Effector memory CD4-positive, alpha-beta T cell (primary cell): ENCODE results near the gene LRMDA.

Experiments
- DNase-seq, 3 donors: peaks; one replicate each; pipeline ENCODE4 v3.0.0-alpha.2; 2020
- H3K27ac ChIP-seq: 2 replicates; pipeline ENCODE4 v1.7.0; 2013; ENCODE audit warnings: mild to moderate bottlenecking, low read length, moderate library complexity; ENCODE audit not compliant: insufficient read depth, poor library complexity, severe bottlenecking
- H3K27me3 ChIP-seq: replicated peaks from 2 replicates; pipeline ENCODE4 v1.7.0; 2013; ENCODE audit warnings: mild to moderate bottlenecking, low read length; ENCODE audit not compliant: insufficient read depth, control insufficient read depth, poor library complexity, severe bottlenecking
- H3K36me3 ChIP-seq: 2 replicates; pipeline ENCODE4 v1.7.0; 2013; ENCODE audit warnings: mild to moderate bottlenecking, low read length, moderate library complexity; ENCODE audit not compliant: control insufficient read depth, insufficient read depth
- H3K4me1 ChIP-seq: 2 replicates; pipeline ENCODE4 v1.7.0; 2013; ENCODE audit warnings: low read length, mild to moderate bottlenecking; ENCODE audit not compliant: control insufficient read depth, insufficient read depth, poor library complexity, severe bottlenecking
- H3K4me3 ChIP-seq: 2 replicates; pipeline ENCODE4 v1.7.0; 2013; ENCODE audit warnings: low read length, low read depth, mild to moderate bottlenecking; ENCODE audit not compliant: insufficient read depth, poor library complexity, severe bottlenecking
- H3K9me3 ChIP-seq: 2 replicates; pipeline ENCODE4 v1.7.0; 2013; ENCODE audit warnings: mild to moderate bottlenecking, low read length, moderate library complexity; ENCODE audit not compliant: control insufficient read depth

The LRMDA gene

DNA sequence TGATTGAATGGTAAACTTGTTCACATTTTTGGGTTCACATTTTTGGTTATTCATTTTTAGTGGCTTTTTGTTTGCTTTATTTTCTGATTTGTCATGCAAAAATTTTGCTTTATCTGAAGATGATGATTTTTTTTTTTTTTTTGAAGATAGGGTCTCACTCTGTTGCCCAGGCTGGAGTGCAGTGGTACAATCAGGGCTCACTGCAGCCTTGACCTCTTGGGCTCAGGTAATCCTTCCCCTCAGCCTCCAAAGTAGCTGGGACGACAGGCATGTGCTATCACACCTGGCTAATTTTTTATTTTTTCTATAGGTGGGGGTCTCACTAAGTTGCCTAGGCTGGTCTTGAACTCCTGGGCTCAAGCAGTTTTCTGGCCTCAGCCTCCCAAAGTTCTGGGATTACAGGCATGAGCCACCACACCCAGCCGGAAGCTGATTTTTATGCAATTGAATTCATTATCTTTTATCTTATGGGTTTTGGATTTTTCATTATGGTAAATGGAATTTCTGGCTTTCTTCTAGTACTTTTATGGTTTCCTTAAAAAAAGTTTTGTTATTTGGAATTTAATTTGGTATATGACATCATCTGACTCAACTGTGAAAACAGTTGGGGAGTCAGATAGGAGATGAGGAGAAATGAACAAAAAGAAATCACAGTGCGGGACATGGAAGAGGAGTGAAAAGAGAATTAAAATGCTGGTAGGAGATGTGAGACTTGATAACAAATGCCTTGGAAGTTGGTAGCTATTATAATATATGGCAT is 158.7 kb downstream of the LRMDA start:
- Histone ChIP-seq H3K4me1 (no peaks in the 10 kb centered on the region), H3K36me3 (no peaks in the 10 kb centered on the region), H3K4me3 (no peak overlapping the region), H3K9me3 (no peaks in the 10 kb centered on the region), H3K27ac (no peak overlapping the region), H3K27me3 (no peaks in the 10 kb centered on the region)
- no peak for DNase-seq

DNA sequence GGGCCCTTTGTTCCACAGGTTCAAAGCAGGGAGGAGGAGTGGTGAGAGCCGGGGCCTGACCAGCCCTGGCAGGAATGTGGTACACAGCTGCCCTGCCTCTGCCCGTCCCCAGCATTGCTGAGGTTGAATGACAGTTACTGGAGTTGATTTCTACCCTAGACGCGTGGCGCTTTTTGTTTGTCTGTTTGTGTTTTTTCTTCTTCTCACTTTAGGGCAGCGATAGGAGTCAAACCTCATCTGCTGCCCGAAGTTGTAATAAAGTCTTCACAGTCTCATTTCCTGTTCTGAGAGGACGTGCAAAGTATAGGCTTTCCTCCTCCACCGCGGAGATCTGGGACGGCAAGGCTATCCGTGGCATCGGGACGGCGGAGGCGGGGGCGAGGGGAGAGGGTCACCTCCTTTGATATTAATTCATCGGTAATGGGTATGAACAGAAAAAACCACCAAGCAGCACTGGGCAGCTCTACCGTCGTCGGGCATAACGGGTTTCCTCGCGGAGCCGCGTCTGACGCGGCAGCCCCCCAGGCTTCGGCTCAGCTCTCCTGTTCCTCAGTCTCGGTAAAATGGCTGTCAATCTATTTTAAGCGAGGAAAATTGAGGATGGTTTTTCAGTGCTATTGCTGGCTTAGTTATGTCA is 160.8 kb downstream of the LRMDA start:
- no peak for DNase-seq
- H3K27me3 ChIP-seq: no peaks in the 10 kb centered on the region
- H3K4me3 ChIP-seq: no peak overlapping the region
- H3K9me3 ChIP-seq: no peaks in the 10 kb centered on the region
- no peaks in the 10 kb centered on the region for H3K4me1 ChIP-seq
- no peaks in the 10 kb centered on the region for H3K36me3 ChIP-seq
- no peak overlapping the region for H3K27ac ChIP-seq

DNA sequence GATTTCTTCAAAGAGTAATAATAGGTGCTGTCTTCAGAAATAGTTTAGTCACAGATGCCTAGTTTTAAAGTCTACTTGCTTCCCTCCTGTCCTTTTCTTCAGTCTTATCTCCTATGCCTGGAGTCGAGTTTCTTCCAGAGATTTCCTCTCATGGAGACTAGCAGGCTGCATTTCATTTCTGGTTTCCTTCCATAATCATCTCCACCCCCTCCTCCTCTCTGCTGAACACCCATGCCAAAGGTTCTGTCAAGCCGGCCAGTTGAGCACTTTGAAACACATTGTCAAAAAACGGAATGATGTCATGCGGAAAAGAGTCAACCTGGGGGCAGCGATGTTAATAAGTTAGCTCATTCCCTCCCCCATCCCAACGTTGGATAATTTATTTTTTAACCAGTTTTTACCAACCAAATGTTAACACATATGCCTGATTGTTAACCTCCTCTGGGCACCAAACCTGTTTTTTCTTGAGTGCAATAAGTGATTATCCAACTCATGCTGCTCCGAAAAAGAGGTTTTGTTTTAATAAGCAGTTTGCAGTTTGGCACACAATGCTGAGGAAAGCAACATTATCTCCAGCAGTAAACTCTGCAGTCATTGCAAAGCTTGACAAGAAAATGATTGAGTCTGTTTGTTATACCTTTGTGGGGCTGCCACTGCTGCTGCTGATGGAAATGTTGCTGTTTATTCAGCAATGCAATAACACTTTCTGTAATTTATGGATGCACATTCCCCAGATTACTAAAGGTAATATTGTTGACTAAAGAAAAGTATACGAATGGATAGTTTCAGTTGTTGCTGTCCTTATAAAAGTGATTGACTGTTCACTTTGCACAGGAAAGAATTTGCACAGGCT is 161.6 kb downstream of the LRMDA start:
- Histone ChIP-seq H3K4me1 (no peaks in the 10 kb centered on the region), H3K36me3 (no peaks in the 10 kb centered on the region), H3K4me3 (no peak overlapping the region), H3K27me3 (no peaks in the 10 kb centered on the region), H3K9me3 (no peaks in the 10 kb centered on the region), H3K27ac (no peak overlapping the region)
- DNase-seq: no peak

DNA sequence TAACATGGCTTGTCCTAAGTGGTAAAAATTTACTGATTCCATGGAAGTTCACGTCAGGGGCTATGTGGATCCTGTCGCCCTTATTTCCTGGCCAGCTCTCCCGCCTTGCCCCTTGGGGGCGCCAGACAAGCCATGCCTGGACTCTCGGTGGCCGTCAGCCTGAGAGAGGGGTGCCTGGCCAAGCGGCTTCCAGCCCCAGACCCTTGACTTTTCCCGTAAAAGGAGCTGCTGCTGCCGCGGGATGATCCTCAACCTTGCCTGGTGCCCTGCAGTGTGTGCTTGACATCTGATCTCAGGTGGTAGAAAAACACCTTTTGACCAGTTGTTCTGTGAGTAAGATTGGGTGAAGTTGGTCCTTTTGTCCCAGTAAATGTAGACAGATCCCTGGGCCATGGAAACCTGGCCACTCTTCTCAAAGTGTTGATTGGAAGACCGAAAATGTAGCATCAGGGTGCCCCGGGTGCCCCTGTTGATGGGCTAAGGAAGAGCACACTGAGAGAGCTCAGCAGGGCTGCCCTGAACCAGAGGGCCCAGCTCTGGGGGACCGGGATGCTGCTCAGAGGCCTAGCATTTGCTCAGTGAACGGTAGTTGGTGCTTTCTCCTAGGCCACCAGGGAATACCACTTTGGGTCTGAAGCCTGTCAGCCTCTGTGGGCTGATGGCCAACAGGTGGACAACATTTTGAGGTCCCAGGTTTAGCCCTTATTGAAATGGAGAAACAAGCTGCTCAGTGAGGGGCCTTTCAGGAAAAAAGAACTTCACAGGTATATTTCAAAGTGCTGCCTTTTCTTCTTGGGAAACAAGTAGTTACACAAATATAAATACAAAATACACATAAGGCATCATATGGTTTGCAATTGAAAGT is 162.5 kb downstream of the LRMDA start:
- H3K27ac ChIP-seq: no peak overlapping the region
- H3K27me3 ChIP-seq: no peaks in the 10 kb centered on the region
- no peak overlapping the region for H3K4me3 ChIP-seq
- no peaks in the 10 kb centered on the region for H3K36me3 ChIP-seq
- no peaks in the 10 kb centered on the region for H3K9me3 ChIP-seq
- H3K4me1 ChIP-seq: no peaks in the 10 kb centered on the region
- no peak for DNase-seq

DNA sequence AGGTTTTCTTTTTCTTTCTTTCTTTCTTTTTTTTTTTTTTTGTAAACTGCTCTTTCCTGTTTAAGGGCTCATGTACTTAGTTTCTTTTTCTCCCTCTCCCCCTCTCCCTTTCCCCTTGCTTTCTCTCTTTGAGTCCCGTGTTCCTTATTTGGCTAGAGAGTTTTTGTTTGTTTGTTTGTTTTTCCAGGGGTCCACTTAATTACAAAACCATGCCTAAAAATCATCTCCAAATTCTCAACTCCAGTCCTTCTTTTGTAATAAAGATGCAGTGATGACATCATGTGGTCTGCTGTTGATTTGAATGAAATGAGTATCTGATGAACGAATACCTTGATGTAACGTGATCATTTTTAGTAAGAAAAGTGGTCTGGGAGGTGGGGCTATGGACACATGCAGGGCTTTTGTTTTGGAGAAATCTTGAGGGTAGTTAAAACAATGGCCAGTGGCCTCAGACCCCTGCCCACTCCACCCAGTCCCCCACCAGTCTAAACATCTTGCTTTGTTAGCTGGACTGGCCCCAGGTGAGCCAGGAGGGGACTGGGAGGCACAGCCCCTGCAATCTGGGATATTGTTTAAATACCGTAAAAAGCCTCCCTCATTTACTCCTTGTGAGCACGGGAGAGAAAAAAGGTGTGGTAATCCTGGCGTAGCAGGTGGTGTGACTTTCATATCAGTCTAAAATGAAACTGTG is 165.7 kb downstream of the LRMDA start:
- H3K36me3 ChIP-seq: no peaks in the 10 kb centered on the region

DNA sequence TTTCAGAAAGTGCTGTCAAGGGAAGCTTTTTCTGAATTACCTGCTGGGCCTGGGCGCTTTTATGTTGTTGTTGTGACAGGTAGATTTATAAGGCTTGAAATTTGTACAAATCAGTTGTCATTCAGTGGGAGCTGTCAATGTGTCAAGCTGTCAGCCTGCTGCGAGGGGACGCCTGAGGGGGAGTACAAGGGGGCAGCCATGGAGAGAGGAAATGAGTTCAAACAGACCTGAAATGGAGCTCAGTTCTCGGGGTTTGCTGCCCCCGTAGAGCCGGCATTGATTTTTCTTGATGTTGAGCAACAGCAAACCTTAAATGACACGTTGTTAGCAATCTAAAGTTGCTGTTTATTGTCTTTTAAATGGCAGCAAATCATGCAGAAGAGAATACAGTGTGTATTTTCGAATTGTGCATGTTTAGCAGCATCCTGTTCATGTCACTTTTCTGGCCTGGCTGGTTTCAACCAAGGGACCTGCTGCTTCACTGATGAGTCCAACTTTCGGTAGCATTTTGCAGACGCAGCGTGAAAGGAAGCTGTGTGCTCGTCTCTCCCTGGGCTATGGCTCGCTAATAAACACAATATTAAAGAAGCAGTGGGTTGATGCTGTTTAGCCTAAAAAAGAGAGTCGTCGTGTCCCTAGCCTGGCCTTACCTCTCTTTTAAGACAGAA is 166.5 kb downstream of the LRMDA start:
- DNase-seq: no peak
- H3K9me3 ChIP-seq: no peaks in the 10 kb centered on the region
- no peaks in the 10 kb centered on the region for H3K36me3 ChIP-seq
- H3K27ac ChIP-seq: no peak overlapping the region
- H3K4me1 ChIP-seq: no peaks in the 10 kb centered on the region
- no peak overlapping the region for H3K4me3 ChIP-seq
- H3K27me3 ChIP-seq: no peaks in the 10 kb centered on the region

More for the DNA sequence above, 165.7 kb downstream of the LRMDA start:
- Histone ChIP-seq H3K9me3 (no peaks in the 10 kb centered on the region), H3K27me3 (no peaks in the 10 kb centered on the region), H3K4me3 (no peak overlapping the region), H3K4me1 (no peaks in the 10 kb centered on the region), H3K27ac (no peak overlapping the region)
- no peak for DNase-seq

DNA sequence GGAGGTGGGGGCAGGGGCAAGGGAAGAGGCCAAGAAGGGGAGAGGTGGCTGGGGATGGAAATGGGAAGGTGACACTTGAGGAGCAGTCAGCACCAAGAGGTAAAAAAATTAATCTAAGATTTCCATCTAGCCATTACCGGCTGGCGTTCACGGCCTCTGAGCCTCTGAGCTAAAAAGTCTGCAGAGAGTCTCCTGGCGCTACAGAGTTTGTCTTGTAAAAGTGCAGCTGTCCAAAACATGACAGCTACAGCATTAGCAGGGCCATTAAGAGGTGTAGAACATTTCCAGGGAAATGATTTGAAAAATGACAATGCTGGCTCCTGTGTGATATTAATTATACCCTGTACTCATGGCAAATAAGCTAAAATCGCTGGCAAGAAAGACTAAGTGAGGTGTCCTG is 167.6 kb downstream of the LRMDA start:
- Histone ChIP-seq H3K36me3 (no peaks in the 10 kb centered on the region), H3K27ac (no peak overlapping the region), H3K4me1 (no peaks in the 10 kb centered on the region), H3K4me3 (no peak overlapping the region), H3K9me3 (no peaks in the 10 kb centered on the region), H3K27me3 (no peaks in the 10 kb centered on the region)
- DNase-seq: no peak

DNA sequence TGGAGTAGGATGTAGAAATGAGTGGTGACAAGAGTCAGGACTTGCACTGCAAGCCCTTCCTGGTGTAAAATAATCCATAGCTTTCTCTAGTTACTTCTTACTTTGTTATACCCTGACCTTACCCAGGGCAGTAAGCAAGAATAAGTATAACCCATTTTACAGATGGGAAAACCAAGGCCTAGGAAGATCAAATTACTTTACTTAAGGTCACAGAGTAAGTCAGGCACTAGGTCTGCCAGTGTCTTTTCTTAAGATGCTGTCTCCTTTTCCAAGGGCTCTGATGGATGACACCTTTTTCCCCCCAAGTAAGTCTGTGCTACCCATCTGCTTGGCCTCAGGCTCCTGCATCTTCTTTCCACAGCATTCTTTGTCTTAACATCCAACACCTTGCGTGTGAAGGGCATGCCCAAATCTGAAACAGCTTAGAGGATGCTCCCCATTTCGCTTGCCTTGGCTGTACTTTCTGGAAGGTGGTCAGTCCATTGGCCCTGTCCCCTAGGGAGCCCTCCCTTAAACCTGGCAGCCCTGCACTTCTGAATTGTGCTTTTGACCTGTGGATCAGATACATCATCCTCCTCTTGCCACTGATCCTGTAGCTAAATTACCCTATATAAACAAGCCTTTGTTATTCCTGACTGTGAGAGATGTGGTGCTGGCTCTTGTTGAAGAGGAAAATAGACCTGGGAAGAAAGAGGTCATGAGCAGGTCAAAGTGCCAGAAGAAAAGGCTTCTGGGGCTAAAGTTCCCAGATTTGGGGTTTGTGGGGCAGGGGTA is 168.6 kb downstream of the LRMDA start:
- no peak overlapping the region for H3K4me3 ChIP-seq
- H3K4me1 ChIP-seq: no peaks in the 10 kb centered on the region
- no peak overlapping the region for H3K27ac ChIP-seq
- H3K9me3 ChIP-seq: no peaks in the 10 kb centered on the region
- DNase-seq: no peak
- no peaks in the 10 kb centered on the region for H3K36me3 ChIP-seq
- H3K27me3 ChIP-seq: no peaks in the 10 kb centered on the region
